Measurements from ENCODE around the gene JUNB. TPM values are rescaled to one million over a fixed set of nuclear protein-coding genes. Genes with fewer than 3 reads are reported as not detected.

JUNB gene
- total and polyA plus RNA-seq, 10 of the 15 experiments (the other 5 are each of a cell fraction or from before 2014, with no cell fraction given) = 0.55 to 144 (median 68.3) TPM

DNA sequence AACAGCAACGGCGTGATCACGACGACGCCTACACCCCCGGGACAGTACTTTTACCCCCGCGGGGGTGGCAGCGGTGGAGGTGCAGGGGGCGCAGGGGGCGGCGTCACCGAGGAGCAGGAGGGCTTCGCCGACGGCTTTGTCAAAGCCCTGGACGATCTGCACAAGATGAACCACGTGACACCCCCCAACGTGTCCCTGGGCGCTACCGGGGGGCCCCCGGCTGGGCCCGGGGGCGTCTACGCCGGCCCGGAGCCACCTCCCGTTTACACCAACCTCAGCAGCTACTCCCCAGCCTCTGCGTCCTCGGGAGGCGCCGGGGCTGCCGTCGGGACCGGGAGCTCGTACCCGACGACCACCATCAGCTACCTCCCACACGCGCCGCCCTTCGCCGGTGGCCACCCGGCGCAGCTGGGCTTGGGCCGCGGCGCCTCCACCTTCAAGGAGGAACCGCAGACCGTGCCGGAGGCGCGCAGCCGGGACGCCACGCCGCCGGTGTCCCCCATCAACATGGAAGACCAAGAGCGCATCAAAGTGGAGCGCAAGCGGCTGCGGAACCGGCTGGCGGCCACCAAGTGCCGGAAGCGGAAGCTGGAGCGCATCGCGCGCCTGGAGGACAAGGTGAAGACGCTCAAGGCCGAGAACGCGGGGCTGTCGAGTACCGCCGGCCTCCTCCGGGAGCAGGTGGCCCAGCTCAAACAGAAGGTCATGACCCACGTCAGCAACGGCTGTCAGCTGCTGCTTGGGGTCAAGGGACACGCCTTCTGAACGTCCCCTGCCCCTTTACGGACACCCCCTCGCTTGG lies 966 bp downstream of the JUNB start (continued):
- TF ChIP-seq, protein P1, sequence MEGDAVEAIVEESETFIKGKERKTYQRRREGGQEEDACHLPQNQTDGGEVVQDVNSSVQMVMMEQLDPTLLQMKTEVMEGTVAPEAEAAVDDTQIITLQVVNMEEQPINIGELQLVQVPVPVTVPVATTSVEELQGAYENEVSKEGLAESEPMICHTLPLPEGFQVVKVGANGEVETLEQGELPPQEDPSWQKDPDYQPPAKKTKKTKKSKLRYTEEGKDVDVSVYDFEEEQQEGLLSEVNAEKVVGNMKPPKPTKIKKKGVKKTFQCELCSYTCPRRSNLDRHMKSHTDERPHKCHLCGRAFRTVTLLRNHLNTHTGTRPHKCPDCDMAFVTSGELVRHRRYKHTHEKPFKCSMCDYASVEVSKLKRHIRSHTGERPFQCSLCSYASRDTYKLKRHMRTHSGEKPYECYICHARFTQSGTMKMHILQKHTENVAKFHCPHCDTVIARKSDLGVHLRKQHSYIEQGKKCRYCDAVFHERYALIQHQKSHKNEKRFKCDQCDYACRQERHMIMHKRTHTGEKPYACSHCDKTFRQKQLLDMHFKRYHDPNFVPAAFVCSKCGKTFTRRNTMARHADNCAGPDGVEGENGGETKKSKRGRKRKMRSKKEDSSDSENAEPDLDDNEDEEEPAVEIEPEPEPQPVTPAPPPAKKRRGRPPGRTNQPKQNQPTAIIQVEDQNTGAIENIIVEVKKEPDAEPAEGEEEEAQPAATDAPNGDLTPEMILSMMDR (IDR thresholded peaks at IDR 0.05 in 2 of 3, conservative IDR thresholded peaks at IDR 0.05 in 1 of 3; ENCODE audit: control insufficient read depth in 2 of 3, extremely low read depth in 1 of 3, insufficient read depth in 1 of 3, low read depth in 3 of 3, low read length in 3 of 3) = no peak
- TF ChIP-seq PAX5 (IDR thresholded peaks at IDR 0.05; ENCODE audit: borderline replicate concordance, low read depth, low read length) (peak; percentile 39; the same call in 1 of the 2 replicates), KAT2A (conservative IDR thresholded peaks at IDR 0.05; ENCODE audit: control insufficient read depth, low read depth, low read length) (no peak), HCFC1 (IDR thresholded peaks at IDR 0.05; ENCODE audit: low read length) (no peak), SRF (IDR thresholded peaks at IDR 0.05; ENCODE audit: low read depth in 2 of 2, low read length in 2 of 2) (no peak), BHLHE40 (IDR thresholded peaks at IDR 0.05; ENCODE audit: borderline replicate concordance in 1 of 2, low read depth in 2 of 2, low read length in 1 of 2) (peak in 1 of 2 experiments; percentile 39; a peak in 1 of 4 replicates), KDM1A (IDR thresholded peaks at IDR 0.05; ENCODE audit: borderline replicate concordance) (no peak), TAF1 (IDR thresholded peaks at IDR 0.05; ENCODE audit: borderline replicate concordance, low read depth, low read length) (peak; percentile 7; the same call in 1 of the 2 replicates), RCOR1 (conservative IDR thresholded peaks at IDR 0.05; ENCODE audit: low read depth, low read length) (no peak), NRF1 (conservative IDR thresholded peaks at IDR 0.05; ENCODE audit: low read depth, low read length) (no peak), KLF5 (IDR thresholded peaks at IDR 0.05; ENCODE audit: partially characterized antibody) (no peak)
- TF ChIP-seq, protein P2, sequence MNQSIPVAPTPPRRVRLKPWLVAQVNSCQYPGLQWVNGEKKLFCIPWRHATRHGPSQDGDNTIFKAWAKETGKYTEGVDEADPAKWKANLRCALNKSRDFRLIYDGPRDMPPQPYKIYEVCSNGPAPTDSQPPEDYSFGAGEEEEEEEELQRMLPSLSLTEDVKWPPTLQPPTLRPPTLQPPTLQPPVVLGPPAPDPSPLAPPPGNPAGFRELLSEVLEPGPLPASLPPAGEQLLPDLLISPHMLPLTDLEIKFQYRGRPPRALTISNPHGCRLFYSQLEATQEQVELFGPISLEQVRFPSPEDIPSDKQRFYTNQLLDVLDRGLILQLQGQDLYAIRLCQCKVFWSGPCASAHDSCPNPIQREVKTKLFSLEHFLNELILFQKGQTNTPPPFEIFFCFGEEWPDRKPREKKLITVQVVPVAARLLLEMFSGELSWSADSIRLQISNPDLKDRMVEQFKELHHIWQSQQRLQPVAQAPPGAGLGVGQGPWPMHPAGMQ (IDR thresholded peaks at IDR 0.05; ENCODE audit: borderline replicate concordance) = no peak
- TF ChIP-seq, protein P3, sequence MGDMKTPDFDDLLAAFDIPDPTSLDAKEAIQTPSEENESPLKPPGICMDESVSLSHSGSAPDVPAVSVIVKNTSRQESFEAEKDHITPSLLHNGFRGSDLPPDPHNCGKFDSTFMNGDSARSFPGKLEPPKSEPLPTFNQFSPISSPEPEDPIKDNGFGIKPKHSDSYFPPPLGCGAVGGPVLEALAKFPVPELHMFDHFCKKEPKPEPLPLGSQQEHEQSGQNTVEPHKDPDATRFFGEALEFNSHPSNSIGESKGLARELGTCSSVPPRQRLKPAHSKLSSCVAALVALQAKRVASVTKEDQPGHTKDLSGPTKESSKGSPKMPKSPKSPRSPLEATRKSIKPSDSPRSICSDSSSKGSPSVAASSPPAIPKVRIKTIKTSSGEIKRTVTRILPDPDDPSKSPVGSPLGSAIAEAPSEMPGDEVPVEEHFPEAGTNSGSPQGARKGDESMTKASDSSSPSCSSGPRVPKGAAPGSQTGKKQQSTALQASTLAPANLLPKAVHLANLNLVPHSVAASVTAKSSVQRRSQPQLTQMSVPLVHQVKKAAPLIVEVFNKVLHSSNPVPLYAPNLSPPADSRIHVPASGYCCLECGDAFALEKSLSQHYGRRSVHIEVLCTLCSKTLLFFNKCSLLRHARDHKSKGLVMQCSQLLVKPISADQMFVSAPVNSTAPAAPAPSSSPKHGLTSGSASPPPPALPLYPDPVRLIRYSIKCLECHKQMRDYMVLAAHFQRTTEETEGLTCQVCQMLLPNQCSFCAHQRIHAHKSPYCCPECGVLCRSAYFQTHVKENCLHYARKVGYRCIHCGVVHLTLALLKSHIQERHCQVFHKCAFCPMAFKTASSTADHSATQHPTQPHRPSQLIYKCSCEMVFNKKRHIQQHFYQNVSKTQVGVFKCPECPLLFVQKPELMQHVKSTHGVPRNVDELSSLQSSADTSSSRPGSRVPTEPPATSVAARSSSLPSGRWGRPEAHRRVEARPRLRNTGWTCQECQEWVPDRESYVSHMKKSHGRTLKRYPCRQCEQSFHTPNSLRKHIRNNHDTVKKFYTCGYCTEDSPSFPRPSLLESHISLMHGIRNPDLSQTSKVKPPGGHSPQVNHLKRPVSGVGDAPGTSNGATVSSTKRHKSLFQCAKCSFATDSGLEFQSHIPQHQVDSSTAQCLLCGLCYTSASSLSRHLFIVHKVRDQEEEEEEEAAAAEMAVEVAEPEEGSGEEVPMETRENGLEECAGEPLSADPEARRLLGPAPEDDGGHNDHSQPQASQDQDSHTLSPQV (IDR thresholded peaks at IDR 0.05) = no peak
- TF ChIP-seq, protein P4, sequence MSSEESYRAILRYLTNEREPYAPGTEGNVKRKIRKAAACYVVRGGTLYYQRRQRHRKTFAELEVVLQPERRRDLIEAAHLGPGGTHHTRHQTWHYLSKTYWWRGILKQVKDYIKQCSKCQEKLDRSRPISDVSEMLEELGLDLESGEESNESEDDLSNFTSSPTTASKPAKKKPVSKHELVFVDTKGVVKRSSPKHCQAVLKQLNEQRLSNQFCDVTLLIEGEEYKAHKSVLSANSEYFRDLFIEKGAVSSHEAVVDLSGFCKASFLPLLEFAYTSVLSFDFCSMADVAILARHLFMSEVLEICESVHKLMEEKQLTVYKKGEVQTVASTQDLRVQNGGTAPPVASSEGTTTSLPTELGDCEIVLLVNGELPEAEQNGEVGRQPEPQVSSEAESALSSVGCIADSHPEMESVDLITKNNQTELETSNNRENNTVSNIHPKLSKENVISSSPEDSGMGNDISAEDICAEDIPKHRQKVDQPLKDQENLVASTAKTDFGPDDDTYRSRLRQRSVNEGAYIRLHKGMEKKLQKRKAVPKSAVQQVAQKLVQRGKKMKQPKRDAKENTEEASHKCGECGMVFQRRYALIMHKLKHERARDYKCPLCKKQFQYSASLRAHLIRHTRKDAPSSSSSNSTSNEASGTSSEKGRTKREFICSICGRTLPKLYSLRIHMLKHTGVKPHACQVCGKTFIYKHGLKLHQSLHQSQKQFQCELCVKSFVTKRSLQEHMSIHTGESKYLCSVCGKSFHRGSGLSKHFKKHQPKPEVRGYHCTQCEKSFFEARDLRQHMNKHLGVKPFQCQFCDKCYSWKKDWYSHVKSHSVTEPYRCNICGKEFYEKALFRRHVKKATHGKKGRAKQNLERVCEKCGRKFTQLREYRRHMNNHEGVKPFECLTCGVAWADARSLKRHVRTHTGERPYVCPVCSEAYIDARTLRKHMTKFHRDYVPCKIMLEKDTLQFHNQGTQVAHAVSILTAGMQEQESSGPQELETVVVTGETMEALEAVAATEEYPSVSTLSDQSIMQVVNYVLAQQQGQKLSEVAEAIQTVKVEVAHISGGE (CRISPR knock-in tag; IDR thresholded peaks at IDR 0.05) = 0 out of 2 replicates have a peak, but pooled peaks have one; percentile 6

Measured in GM12878 (cell line).